Testis (tissue), 2 donors: ENCODE data around the gene NFATC3.

Experiments used
- CTCF ChIP-seq, 3 experiments: fragments of 450-650 bp in 2 of 3; fragments of 200-600 bp in 1 of 3; sonication (generic) in 1 of 3; IDR thresholded peaks; one replicate each; pipeline ENCODE4 v1.5.1; 2016 to 2019; ENCODE audit warnings: antibody characterized with exemption in 3 of 3, mild to moderate bottlenecking in 2 of 3, moderate library complexity in 1 of 3
- POLR2A ChIP-seq: fragments of 450-650 bp; IDR thresholded peaks from one replicate; pipeline ENCODE4 v1.6.1; 2017; ENCODE audit warnings: antibody characterized with exemption, mild to moderate bottlenecking, moderate library complexity

GRCh38 chr16:68194251-68194650 is 109.1 kb downstream of the NFATC3 start:
- no peak for TF ChIP-seq POLR2A
- TF ChIP-seq CTCF (IDR thresholded peaks at IDR 0.05), result no peak
